ENCODE results near the gene ACTR6. TPM values are rescaled to one million over a fixed set of nuclear protein-coding genes. Genes with fewer than 3 reads are reported as not detected.
A peak's percentile ranks its signal among the peaks of the same experiment; 100 is the strongest.
"Not testable (repeated sequence)": the region's sequence is repeated elsewhere in the genome, so short reads cannot be mapped to it uniquely, and the experiment has no call there.

Gene ACTR6
- total RNA-seq, 1 donor from 2014 or later = 29.7 TPM

GRCh38 chr12:100263131-100263530 is 62.5 kb downstream of the ACTR6 start:
- Mint-ChIP-seq H3K27me3 (no peaks in the 10 kb centered on the region), H3K4me3 (ENCODE audit: low read depth) (no peak overlapping the region), H3K27ac (no peak overlapping the region), H3K4me1 (ENCODE audit: low read depth) (peaks cover 1% of the 10 kb centered on the region), H3K36me3 (ENCODE audit: insufficient read depth) (peaks cover under 1% of the 10 kb centered on the region), H3K9me3 (ENCODE audit: low read depth) (no peaks in the 10 kb centered on the region)
- TF ChIP-seq CTCF (IDR thresholded peaks at IDR 0.05; ENCODE audit: unreplicated experiment) = no peak
- no peak for DNase-seq (ENCODE audit: low spot score, unreplicated experiment)

GRCh38 chr12:100265107-100265506 is 64.5 kb downstream of the ACTR6 start:
- H3K27ac Mint-ChIP-seq; H3K27me3 Mint-ChIP-seq; H3K9me3 Mint-ChIP-seq (ENCODE audit: low read depth); DNase-seq (ENCODE audit: low spot score, unreplicated experiment); H3K36me3 Mint-ChIP-seq (ENCODE audit: insufficient read depth); H3K4me3 Mint-ChIP-seq (ENCODE audit: low read depth): not testable (repeated sequence)
- H3K4me1 Mint-ChIP-seq (ENCODE audit: low read depth) = peaks cover 14% of the 10 kb centered on the region

- Mint-ChIP-seq H3K36me3 (ENCODE audit: insufficient read depth) (no peaks in the 10 kb centered on the region), H3K9me3 (ENCODE audit: low read depth) (no peaks in the 10 kb centered on the region), H3K27me3 (no peaks in the 10 kb centered on the region), H3K4me3 (ENCODE audit: low read depth) (peak overlapping the region; percentile 99), H3K27ac (peak overlapping the region; percentile 100), H3K4me1 (ENCODE audit: low read depth) (peaks cover 16% of the 10 kb centered on the region)
- DNase-seq (ENCODE audit: low spot score, unreplicated experiment) = no peak
- no peak for TF ChIP-seq CTCF (IDR thresholded peaks at IDR 0.05; ENCODE audit: unreplicated experiment)
These were observed 65.3 kb downstream of the ACTR6 start for GRCh38 chr12:100265732-100266584.

- no peak for TF ChIP-seq CTCF (IDR thresholded peaks at IDR 0.05; ENCODE audit: unreplicated experiment)
These were observed 65.9 kb downstream of the ACTR6 start for GRCh38 chr12:100266585-100266834.

GRCh38 chr12:100266835-100267602 is 66.4 kb downstream of the ACTR6 start, which contains the start of the genes DEPDC4 and SCYL2:
Gene DEPDC4, minus strand, starts transcription at chr12:100267079. Its CDS starts 3 bp downstream, at chr12:100267076.
Gene SCYL2, plus strand, starts transcription at chr12:100267177. Its CDS starts 15,794 bp downstream, at chr12:100282971.
- no peaks in the 10 kb centered on the region for H3K9me3 Mint-ChIP-seq (ENCODE audit: low read depth)
- H3K4me3 Mint-ChIP-seq (ENCODE audit: low read depth) = peak within 1 kb of the TSS; percentile 99
- DNase-seq (ENCODE audit: low spot score, unreplicated experiment) = peak; percentile 91
- no peaks in the 10 kb centered on the region for H3K27me3 Mint-ChIP-seq
- no peaks in the 10 kb centered on the region for H3K36me3 Mint-ChIP-seq (ENCODE audit: insufficient read depth)
- no peak for TF ChIP-seq CTCF (IDR thresholded peaks at IDR 0.05; ENCODE audit: unreplicated experiment)
- H3K27ac Mint-ChIP-seq = peak within 1 kb of the TSS; percentile 100
- H3K4me1 Mint-ChIP-seq (ENCODE audit: low read depth) = peaks cover 18% of the 10 kb centered on the region

More at GRCh38 chr12:100266585-100266834, 65.9 kb downstream of the ACTR6 start:
- peak; percentile 82 for DNase-seq (ENCODE audit: low spot score, unreplicated experiment)
- no peaks in the 10 kb centered on the region for H3K9me3 Mint-ChIP-seq (ENCODE audit: low read depth)
- peak overlapping the region; percentile 99 for H3K4me3 Mint-ChIP-seq (ENCODE audit: low read depth)
- no peaks in the 10 kb centered on the region for H3K27me3 Mint-ChIP-seq
- peak overlapping the region; percentile 100 for H3K27ac Mint-ChIP-seq
- peaks cover 17% of the 10 kb centered on the region for H3K4me1 Mint-ChIP-seq (ENCODE audit: low read depth)
- no peaks in the 10 kb centered on the region for H3K36me3 Mint-ChIP-seq (ENCODE audit: insufficient read depth)

Data from progenitor cell of endocrine pancreas (in vitro differentiated cells).